Measurements from ENCODE around the gene NRG3. TPM values are rescaled to one million over a fixed set of nuclear protein-coding genes. Genes with fewer than 3 reads are reported as not detected.

NRG3 gene
- total and polyA plus RNA-seq, 2 of the 8 experiments (the other 6 are each of a cell fraction or from before 2014, with no cell fraction given): 4.2 to 5.0 TPM

GRCh38 chr10:82576093-82576492, 701.1 kb downstream of the NRG3 start (continued):
- TF ChIP-seq TAF7 (optimal IDR thresholded peaks at IDR 0.05; ENCODE audit: borderline replicate concordance, low read depth, low read length): no peak
- TF ChIP-seq MAX (IDR thresholded peaks at IDR 0.05): no peak
- no peak for TF ChIP-seq NANOG (IDR thresholded peaks at IDR 0.05; ENCODE audit: insufficient read depth, low read depth, low read length, poor library complexity, severe bottlenecking)
- no peak for TF ChIP-seq HDAC2 (IDR thresholded peaks at IDR 0.05; ENCODE audit: borderline replicate concordance in 1 of 2, low read depth in 2 of 2, low read length in 2 of 2)
